Subcutaneous abdominal adipose tissue (tissue), 5 donors: ENCODE results near the gene VSIG10L2.

Experiments used
- H3K27ac ChIP-seq: one replicate; pipeline ENCODE4 v1.7.0; 2013; ENCODE audit warnings: low read depth, mild to moderate bottlenecking, inconsistent platforms, low read length, moderate library complexity
- H3K27me3 ChIP-seq, 5 donors: one replicate each; pipeline ENCODE4 v1.7.0; 2013; ENCODE audit warnings: low read length in 5 of 5, inconsistent platforms in 1 of 5; ENCODE audit not compliant: control insufficient read depth in 5 of 5, insufficient read depth in 4 of 5
- H3K36me3 ChIP-seq, 5 donors: one replicate each; pipeline ENCODE4 v1.7.0; 2013; ENCODE audit warnings: low read length in 5 of 5; ENCODE audit not compliant: control insufficient read depth in 5 of 5, insufficient read depth in 5 of 5
- H3K4me1 ChIP-seq, 5 donors: one replicate each; pipeline ENCODE4 v1.7.0; 2013; ENCODE audit warnings: low read length in 5 of 5, mild to moderate bottlenecking in 3 of 5, moderate library complexity in 1 of 5; ENCODE audit not compliant: control insufficient read depth in 5 of 5, insufficient read depth in 5 of 5
- H3K4me3 ChIP-seq, 5 donors: one replicate each; pipeline ENCODE4 v1.7.0; 2013; ENCODE audit warnings: low read length in 5 of 5, low read depth in 1 of 5
- H3K9ac ChIP-seq, 5 donors: one replicate each; pipeline ENCODE4 v1.7.0; 2013; ENCODE audit warnings: low read length in 5 of 5, mild to moderate bottlenecking in 4 of 5, moderate library complexity in 3 of 5
- H3K9me3 ChIP-seq, 5 donors: one replicate each; pipeline ENCODE4 v1.7.0; 2013; ENCODE audit warnings: low read length in 5 of 5; ENCODE audit not compliant: control insufficient read depth in 5 of 5
- donor health status: healthy.
- donor health status: healthy.
- donor health status: healthy.
- donor health status: healthy.
- donor health status: healthy.

VSIG10L2 gene

DNA sequence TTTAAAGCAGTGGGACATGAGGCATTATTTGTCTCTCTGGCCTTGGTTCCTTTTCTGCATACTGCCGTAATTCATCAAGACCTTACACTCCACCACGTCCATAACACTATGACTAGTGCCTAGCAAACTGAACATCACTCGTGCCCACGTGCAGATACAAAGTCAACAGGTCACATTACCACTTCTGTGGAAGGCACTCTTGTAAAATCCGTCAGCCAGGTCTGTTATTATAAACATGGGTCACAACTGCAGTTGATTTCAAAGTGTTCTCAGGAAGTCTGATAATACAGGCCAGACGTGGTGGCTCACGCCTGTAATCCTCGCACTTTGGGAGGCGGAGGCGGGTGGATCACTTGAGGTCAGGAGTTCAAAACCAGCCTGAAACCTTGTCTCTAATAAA is 14.1 kb downstream of the VSIG10L2 start:
- Histone ChIP-seq H3K9ac (no peak overlapping the region), H3K27me3 (no peaks in the 10 kb centered on the region), H3K27ac (no peak overlapping the region), H3K9me3 (peaks cover 0 to 4% (median 2%) of the 10 kb centered on the region in 5 donors), H3K4me3 (no peak overlapping the region), H3K36me3 (peaks cover 9 to 51% (median 14%) of the 10 kb centered on the region in 5 donors), H3K4me1 (peaks cover 0 to 7% (median 3%) of the 10 kb centered on the region in 5 donors)

GRCh38 chr11:125960771-125961170 is 14.9 kb downstream of the VSIG10L2 start:
- Histone ChIP-seq H3K9ac (no peak overlapping the region), H3K36me3 (peaks cover 9 to 51% (median 14%) of the 10 kb centered on the region in 5 donors), H3K9me3 (peaks cover 0 to 4% (median 2%) of the 10 kb centered on the region in 5 donors), H3K27ac (no peak overlapping the region), H3K4me3 (no peak overlapping the region), H3K4me1 (peaks cover 0 to 7% (median 3%) of the 10 kb centered on the region in 5 donors), H3K27me3 (no peaks in the 10 kb centered on the region)

DNA sequence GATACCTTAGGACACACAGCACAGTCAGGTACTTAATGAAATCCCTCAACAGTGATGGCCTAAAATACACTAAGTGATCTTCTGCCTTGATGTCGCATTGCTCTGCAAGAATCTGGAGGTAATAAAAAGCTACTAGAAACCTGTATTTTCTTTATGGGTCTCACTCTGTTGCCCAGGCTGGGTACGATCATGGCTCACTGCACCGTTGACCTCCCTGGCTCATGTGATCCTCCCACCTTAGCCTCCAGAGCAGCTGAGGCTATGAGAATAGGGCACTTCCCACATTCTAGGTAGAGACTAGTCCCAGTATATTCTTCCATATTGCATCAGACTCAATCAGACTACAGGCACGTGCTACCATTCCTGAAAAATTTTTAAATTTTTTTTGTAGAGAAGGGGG is 21.7 kb downstream of the VSIG10L2 start:
- Histone ChIP-seq H3K36me3 (peaks cover 0 to 13% (median 0%) of the 10 kb centered on the region in 5 donors), H3K27ac (no peak overlapping the region), H3K4me3 (no peak overlapping the region), H3K4me1 (no peaks in the 10 kb centered on the region), H3K9ac (no peak overlapping the region), H3K27me3 (no peaks in the 10 kb centered on the region), H3K9me3 (peaks cover 0 to 4% (median under 1%) of the 10 kb centered on the region in 5 donors)

DNA sequence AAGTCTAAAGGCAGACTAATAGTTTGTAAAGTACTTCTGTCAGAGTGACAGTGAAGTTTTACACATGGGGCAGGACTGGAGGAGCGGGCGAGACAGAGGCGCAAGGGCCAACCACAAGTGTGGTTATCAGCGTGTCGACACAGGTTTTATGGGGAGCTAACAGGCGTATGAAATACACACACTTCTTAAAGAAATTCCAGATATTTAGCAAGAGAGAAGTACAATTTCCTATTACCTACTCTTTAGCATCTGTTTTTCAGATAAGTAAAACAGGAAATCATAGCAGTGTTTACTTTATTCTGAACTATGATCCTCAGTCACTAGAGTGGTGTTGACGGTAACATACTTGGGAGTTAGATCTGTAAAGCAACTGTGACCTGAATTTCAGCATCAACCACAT is 22.5 kb downstream of the VSIG10L2 start:
- H3K4me1 ChIP-seq, result no peaks in the 10 kb centered on the region
- H3K9ac ChIP-seq, result no peak overlapping the region
- no peaks in the 10 kb centered on the region for H3K27me3 ChIP-seq
- no peak overlapping the region for H3K4me3 ChIP-seq
- peaks cover 0 to under 1% (median 0%) of the 10 kb centered on the region in 5 donors for H3K9me3 ChIP-seq
- H3K36me3 ChIP-seq, result peaks cover 0 to 10% (median 0%) of the 10 kb centered on the region in 5 donors
- no peak overlapping the region for H3K27ac ChIP-seq

- Histone ChIP-seq H3K27me3 (no peaks in the 10 kb centered on the region), H3K36me3 (peaks cover 0 to 6% (median 0%) of the 10 kb centered on the region in 5 donors), H3K9ac (no peak overlapping the region), H3K9me3 (no peaks in the 10 kb centered on the region), H3K4me1 (no peaks in the 10 kb centered on the region), H3K27ac (no peak overlapping the region), H3K4me3 (no peak overlapping the region)
These were observed 25.8 kb downstream of the VSIG10L2 start for GRCh38 chr11:125971618-125972017.

GRCh38 chr11:125974284-125974683 is 28.4 kb downstream of the VSIG10L2 start:
- Histone ChIP-seq H3K9me3 (no peaks in the 10 kb centered on the region), H3K4me3 (no peak overlapping the region), H3K4me1 (no peaks in the 10 kb centered on the region), H3K27me3 (no peaks in the 10 kb centered on the region), H3K27ac (no peak overlapping the region), H3K9ac (no peak overlapping the region), H3K36me3 (peaks cover 0 to 10% (median 4%) of the 10 kb centered on the region in 5 donors)

DNA sequence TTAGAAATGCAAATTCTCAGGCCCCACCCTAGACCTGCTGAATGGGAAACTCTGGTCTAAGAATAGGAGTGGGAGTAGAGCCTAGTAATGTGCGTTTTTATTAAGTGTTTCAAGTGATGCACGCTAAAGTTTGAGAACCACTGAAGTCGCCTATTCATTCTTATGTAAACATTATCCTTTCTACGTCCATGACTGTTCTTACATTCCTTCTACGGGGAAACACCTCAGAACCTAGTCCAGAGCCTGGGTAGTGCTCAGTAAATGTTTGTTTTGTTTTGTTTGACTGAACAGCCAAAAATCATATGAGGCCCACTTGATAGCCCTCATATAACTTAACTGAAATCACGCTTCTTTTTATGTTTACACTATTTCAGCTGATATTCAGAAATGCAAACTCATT is 29.8 kb downstream of the VSIG10L2 start:
- Histone ChIP-seq H3K4me3 (no peak overlapping the region), H3K9me3 (no peaks in the 10 kb centered on the region), H3K4me1 (no peaks in the 10 kb centered on the region), H3K9ac (no peak overlapping the region), H3K27ac (no peak overlapping the region), H3K27me3 (no peaks in the 10 kb centered on the region), H3K36me3 (peaks cover 0 to 11% (median 4%) of the 10 kb centered on the region in 5 donors)

DNA sequence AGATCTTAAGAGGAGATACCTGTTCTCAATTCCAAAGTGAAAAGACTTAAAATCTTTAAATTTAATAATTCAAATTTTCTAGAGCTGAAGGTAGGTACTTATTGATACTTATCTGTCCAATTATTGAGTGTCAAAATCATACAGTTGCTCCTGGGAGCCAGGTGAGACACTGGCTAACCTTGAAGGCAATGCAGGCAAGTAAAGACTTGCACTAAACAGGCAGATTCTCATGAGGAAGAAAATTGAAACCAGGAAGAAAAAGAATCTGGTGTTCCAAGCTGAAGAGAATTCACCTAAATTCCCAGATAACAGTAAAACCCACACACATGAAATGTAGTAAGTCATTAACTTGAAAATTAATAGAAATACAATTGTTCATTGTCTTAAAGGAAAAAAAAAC is 30.3 kb downstream of the VSIG10L2 start:
- Histone ChIP-seq H3K9me3 (no peaks in the 10 kb centered on the region), H3K4me1 (no peaks in the 10 kb centered on the region), H3K36me3 (peaks cover 3 to 16% (median 9%) of the 10 kb centered on the region in 5 donors), H3K27ac (no peak overlapping the region), H3K9ac (no peak overlapping the region), H3K4me3 (no peak overlapping the region), H3K27me3 (no peaks in the 10 kb centered on the region)

DNA sequence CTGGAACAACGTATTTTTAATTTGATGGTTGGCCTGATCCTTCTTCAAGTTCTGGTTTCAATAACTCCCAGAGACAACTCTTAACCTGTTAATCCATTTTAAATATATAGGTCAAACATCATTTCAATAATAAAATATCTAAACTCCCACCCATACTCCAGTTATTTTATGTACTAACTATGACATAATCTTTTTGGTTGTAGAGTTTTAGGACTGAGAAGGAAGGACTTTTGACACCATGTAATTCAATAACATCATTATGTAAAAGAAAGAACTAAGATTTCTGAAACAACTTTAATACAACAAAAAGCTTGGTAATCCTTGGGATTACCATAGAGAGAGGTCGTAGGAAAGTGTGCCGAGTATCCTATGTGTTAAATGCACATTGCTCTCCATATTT is 31.5 kb downstream of the VSIG10L2 start:
- Histone ChIP-seq H3K9me3 (no peaks in the 10 kb centered on the region), H3K9ac (no peak overlapping the region), H3K27me3 (no peaks in the 10 kb centered on the region), H3K27ac (no peak overlapping the region), H3K4me1 (no peaks in the 10 kb centered on the region), H3K4me3 (no peak overlapping the region), H3K36me3 (peaks cover 3 to 19% (median 9%) of the 10 kb centered on the region in 5 donors)

DNA sequence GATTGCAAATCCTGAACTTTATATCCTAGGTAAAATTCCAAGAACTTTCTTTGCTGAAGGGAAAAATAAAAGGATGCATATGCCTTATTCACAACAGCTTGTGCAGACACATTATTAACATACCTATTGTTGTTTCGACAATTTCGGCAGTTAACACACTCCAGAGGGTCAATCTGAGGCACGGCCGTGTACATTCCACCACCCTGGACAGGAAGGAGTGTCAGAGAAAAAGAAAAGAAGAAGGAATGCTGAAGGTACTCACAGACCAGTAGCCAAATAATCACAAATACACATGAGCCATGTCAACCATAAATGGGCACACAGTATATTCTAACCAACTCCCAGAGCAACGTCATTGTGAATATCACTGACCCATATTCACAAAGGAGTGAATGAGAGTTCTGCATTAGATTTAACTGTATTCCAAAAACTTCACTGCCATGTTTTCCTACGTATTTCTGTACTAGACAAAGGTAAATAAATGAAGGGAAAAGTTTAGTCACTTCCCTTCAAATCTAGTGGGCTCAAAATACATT is 32.4 kb downstream of the VSIG10L2 start:
- Histone ChIP-seq H3K27me3 (no peaks in the 10 kb centered on the region), H3K27ac (no peak overlapping the region), H3K36me3 (peaks cover 8 to 28% (median 13%) of the 10 kb centered on the region in 5 donors), H3K9me3 (no peaks in the 10 kb centered on the region), H3K4me3 (no peak overlapping the region), H3K9ac (no peak overlapping the region), H3K4me1 (no peaks in the 10 kb centered on the region)
